ENCODE data around the gene UGT2A1.

Gene UGT2A1

DNA sequence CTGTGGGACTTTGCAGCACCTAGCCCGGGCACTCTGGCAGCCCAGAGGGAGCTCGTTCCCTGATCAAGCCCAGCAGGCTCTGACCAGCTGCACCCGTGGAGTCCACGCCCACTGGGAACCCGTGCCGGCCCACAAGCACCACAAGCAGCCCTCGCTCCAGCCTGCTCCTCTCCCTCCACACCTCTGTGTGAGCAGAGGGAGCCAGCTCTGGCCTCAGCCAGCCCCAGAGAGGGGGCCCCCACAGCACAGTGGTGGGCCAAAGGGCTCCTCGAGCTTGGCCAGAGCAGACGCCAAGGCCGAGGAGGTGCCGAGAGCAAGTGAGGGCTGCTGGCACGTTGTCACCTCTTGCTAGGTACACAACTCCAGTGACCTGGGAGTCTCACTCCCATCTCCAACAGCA lies 5.1 kb upstream of the UGT2A1 start:
- no peak overlapping the region for H3K9ac ChIP-seq (ENCODE audit: insufficient read length)
- H3K36me3 ChIP-seq (ENCODE audit: insufficient read depth, low read length): no peaks in the 10 kb centered on the region
- no peak overlapping the region for H3K27ac ChIP-seq
- no peak for DNase-seq (ENCODE audit: low read depth, low spot score)
- TF ChIP-seq POLR2AphosphoS5 (IDR thresholded peaks at IDR 0.05; ENCODE audit: borderline replicate concordance, low read depth, low read length): no peak
- TF ChIP-seq EZH2 (IDR thresholded peaks at IDR 0.05): no peak
- TF ChIP-seq FOXP2 (optimal IDR thresholded peaks at IDR 0.05; ENCODE audit: control extremely low read depth, extremely low read length, insufficient read depth): no peak
- H3K4me3 ChIP-seq: no peak overlapping the region
- no peaks in the 10 kb centered on the region for H3K9me3 ChIP-seq (ENCODE audit: low read depth, low read length)

DNA sequence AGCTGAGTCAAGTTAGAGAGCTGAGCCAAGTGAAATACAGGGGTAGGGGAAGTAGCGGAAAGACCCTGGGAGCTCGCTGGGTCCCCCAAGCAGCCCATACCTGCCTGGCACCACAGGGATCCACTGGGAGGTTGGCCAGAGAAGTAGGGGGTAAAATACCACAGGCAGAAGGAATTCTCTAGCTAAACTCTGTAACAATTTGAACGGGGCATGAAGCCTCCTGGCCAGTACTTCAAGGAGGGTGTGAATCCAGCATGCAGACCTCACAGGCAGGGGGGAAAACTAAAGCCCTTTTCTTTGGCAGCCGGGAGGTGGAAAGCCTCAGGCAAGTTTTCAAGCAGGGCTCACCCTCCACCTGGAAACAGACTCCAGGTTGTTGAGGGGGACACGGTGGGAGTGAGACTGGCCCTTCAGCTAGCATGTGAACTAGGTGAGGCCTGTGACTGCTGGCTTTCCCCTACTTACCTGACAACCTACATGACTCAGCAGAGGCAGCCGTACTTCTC lies 3.7 kb upstream of the UGT2A1 start:
- H3K4me3 ChIP-seq: no peak overlapping the region

DNA sequence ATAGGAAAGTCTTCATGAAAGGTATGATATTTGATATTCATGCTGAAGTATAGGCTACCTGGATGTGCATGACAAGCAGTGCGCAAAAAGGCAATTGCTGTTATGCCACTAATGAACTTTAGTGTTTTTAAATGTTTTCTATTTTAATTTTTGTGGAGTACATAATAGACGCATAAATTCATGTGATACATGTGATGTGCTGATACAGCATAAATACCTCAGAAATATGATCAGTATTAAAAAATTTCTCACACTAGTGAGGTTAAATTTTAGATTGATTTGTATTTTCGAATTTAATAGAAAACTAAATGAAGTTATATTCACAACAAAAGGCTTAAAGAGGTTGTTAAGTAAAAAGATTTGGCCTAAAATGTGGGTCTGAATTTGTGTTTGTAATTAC lies 2.2 kb downstream of the UGT2A1 start:
- Histone ChIP-seq H3K27ac (no peak overlapping the region), H3K9me3 (ENCODE audit: low read depth, low read length) (no peaks in the 10 kb centered on the region), H3K4me3 (no peak overlapping the region), H3K9ac (ENCODE audit: insufficient read length) (no peak overlapping the region), H3K36me3 (ENCODE audit: insufficient read depth, low read length) (no peaks in the 10 kb centered on the region)
- DNase-seq (ENCODE audit: low read depth, low spot score): no peak
- TF ChIP-seq EZH2 (IDR thresholded peaks at IDR 0.05): no peak
- TF ChIP-seq FOXP2 (optimal IDR thresholded peaks at IDR 0.05; ENCODE audit: control extremely low read depth, extremely low read length, insufficient read depth): no peak
- no peak for TF ChIP-seq POLR2AphosphoS5 (IDR thresholded peaks at IDR 0.05; ENCODE audit: borderline replicate concordance, low read depth, low read length)

More for the DNA sequence above, 3.7 kb upstream of the UGT2A1 start:
- DNase-seq (ENCODE audit: low read depth, low spot score): no peak
- Histone ChIP-seq H3K9ac (ENCODE audit: insufficient read length) (no peak overlapping the region), H3K36me3 (ENCODE audit: insufficient read depth, low read length) (no peaks in the 10 kb centered on the region), H3K27ac (no peak overlapping the region), H3K9me3 (ENCODE audit: low read depth, low read length) (no peaks in the 10 kb centered on the region)
- TF ChIP-seq POLR2AphosphoS5 (IDR thresholded peaks at IDR 0.05; ENCODE audit: borderline replicate concordance, low read depth, low read length) (no peak), FOXP2 (optimal IDR thresholded peaks at IDR 0.05; ENCODE audit: control extremely low read depth, extremely low read length, insufficient read depth) (no peak), EZH2 (IDR thresholded peaks at IDR 0.05) (no peak)

DNA sequence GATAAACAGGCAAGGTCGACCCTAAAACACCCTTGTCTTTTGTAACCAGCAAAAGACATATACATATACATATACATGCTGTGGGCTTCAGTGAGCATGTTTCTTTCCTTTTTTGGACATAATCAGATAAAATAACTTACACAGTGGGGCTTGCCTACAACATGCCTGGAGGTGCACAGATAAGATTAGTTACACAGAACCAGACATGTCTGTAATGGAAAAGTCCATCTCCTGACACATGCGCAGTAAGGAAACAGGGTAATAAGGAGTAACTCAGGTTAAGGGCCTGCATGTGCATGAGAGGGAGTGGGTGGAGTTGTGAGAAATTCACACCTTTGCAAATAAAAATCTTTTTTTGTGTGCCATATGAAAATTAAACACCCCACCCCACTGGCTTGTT lies 3.4 kb downstream of the UGT2A1 start:
- Histone ChIP-seq H3K9ac (ENCODE audit: insufficient read length) (no peak overlapping the region), H3K9me3 (ENCODE audit: low read depth, low read length) (no peaks in the 10 kb centered on the region), H3K4me3 (no peak overlapping the region), H3K36me3 (ENCODE audit: insufficient read depth, low read length) (no peaks in the 10 kb centered on the region), H3K27ac (no peak overlapping the region)
- TF ChIP-seq EZH2 (IDR thresholded peaks at IDR 0.05) (no peak), FOXP2 (optimal IDR thresholded peaks at IDR 0.05; ENCODE audit: control extremely low read depth, extremely low read length, insufficient read depth) (no peak), POLR2AphosphoS5 (IDR thresholded peaks at IDR 0.05; ENCODE audit: borderline replicate concordance, low read depth, low read length) (no peak)
- no peak for DNase-seq (ENCODE audit: low read depth, low spot score)

DNA sequence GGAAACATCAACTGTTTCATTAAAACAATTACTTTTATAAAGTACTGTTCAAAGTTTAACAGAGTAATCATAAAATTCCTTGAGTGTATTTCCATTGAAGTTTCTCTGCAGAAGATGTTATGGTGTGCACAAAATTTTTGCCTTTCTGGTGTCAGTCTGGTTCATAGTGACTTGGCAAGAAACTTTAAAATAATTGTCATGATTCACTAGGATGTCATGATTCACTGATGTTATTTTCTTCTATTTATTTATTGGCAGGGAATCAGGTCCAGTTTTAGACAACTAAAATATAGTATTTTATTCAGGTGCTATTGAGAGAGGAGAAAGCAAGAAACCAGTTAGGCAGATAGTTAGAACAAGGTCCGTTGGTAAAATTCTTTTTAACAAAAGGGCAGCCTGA lies 3.8 kb downstream of the UGT2A1 start:
- no peaks in the 10 kb centered on the region for H3K9me3 ChIP-seq (ENCODE audit: low read depth, low read length)
- H3K4me3 ChIP-seq: no peak overlapping the region
- no peak for DNase-seq (ENCODE audit: low read depth, low spot score)
- H3K27ac ChIP-seq: no peak overlapping the region
- H3K36me3 ChIP-seq (ENCODE audit: insufficient read depth, low read length): no peaks in the 10 kb centered on the region
- no peak for TF ChIP-seq POLR2AphosphoS5 (IDR thresholded peaks at IDR 0.05; ENCODE audit: borderline replicate concordance, low read depth, low read length)
- TF ChIP-seq EZH2 (IDR thresholded peaks at IDR 0.05): no peak
- no peak for TF ChIP-seq FOXP2 (optimal IDR thresholded peaks at IDR 0.05; ENCODE audit: control extremely low read depth, extremely low read length, insufficient read depth)
- no peak overlapping the region for H3K9ac ChIP-seq (ENCODE audit: insufficient read length)

DNA sequence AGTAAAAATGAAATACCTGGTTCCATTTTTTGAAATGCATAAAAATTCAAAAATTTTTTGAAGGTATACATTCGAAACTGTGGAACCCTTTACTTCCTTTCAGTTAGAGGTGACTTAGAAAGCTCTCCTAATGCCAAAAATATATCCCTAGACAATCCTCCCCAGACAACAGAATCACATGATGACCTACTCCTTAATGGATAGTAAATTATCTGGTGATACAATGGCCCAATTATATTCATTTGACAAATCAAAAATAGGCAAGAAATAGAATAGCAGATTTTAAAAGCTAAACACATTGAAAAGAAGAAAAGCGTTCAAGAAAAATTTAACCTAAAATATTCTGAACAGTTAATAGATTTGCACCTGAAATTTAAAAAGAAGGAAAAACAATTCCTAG lies 10.1 kb downstream of the UGT2A1 start:
- no peak overlapping the region for H3K9ac ChIP-seq (ENCODE audit: insufficient read length)
- DNase-seq (ENCODE audit: low read depth, low spot score): no peak
- TF ChIP-seq EZH2 (IDR thresholded peaks at IDR 0.05): no peak
- TF ChIP-seq FOXP2 (optimal IDR thresholded peaks at IDR 0.05; ENCODE audit: control extremely low read depth, extremely low read length, insufficient read depth): no peak
- TF ChIP-seq POLR2AphosphoS5 (IDR thresholded peaks at IDR 0.05; ENCODE audit: borderline replicate concordance, low read depth, low read length): no peak
- H3K36me3 ChIP-seq (ENCODE audit: insufficient read depth, low read length): no peaks in the 10 kb centered on the region
- H3K9me3 ChIP-seq (ENCODE audit: low read depth, low read length): no peaks in the 10 kb centered on the region
- H3K4me3 ChIP-seq: no peak overlapping the region
- no peak overlapping the region for H3K27ac ChIP-seq

DNA sequence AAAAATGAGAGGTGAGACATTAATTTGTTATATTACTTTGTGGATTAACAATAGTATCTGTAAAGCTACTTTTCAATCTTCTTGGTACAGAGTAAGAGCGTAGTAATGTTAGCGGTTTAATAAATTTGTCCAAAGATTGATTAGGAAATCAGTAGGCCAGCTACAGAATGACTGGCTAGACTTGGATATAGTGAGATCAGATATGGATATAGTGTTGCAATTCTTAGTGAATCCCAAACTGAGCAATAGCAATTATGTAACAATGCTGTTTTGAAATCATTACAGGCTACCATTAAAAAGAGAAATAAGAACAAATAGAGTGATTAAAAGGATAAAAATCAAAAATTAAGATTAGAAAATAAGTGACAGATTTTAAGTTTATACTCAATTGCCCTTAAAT lies 12.8 kb downstream of the UGT2A1 start:
- Histone ChIP-seq H3K9me3 (ENCODE audit: low read depth, low read length) (no peaks in the 10 kb centered on the region), H3K4me3 (no peak overlapping the region), H3K27ac (no peak overlapping the region), H3K36me3 (ENCODE audit: insufficient read depth, low read length) (no peaks in the 10 kb centered on the region), H3K9ac (ENCODE audit: insufficient read length) (no peak overlapping the region)
- no peak for DNase-seq (ENCODE audit: low read depth, low spot score)
- TF ChIP-seq EZH2 (IDR thresholded peaks at IDR 0.05): no peak
- no peak for TF ChIP-seq FOXP2 (optimal IDR thresholded peaks at IDR 0.05; ENCODE audit: control extremely low read depth, extremely low read length, insufficient read depth)
- TF ChIP-seq POLR2AphosphoS5 (IDR thresholded peaks at IDR 0.05; ENCODE audit: borderline replicate concordance, low read depth, low read length): no peak

DNA sequence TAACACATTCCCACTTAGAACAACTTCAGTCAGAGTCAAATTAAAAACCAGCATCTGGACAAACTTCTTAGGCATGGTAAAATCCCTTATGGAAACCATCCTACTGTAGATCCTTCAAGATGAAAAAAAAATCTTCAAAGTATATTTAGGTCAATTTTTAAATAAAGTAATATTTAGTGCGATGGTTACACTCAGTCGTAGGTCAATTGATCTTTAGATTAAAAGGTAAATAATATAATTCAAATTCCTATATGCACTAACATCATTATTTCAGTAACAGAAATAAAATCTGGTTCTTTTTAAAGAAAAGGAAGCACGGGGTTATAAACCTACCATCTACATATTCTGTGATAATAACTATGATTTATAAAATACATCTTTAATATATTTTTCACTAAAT lies 13.5 kb downstream of the UGT2A1 start, which contains the start of gene UGT2A2:
Gene UGT2A2 (minus strand): TSS at position 101 of the 400 bp plus-strand sequence. CDS start 2 bp downstream, at position 99.
- no peak for DNase-seq (ENCODE audit: low read depth, low spot score)
- TF ChIP-seq FOXP2 (optimal IDR thresholded peaks at IDR 0.05; ENCODE audit: control extremely low read depth, extremely low read length, insufficient read depth) (no peak), POLR2AphosphoS5 (IDR thresholded peaks at IDR 0.05; ENCODE audit: borderline replicate concordance, low read depth, low read length) (no peak), EZH2 (IDR thresholded peaks at IDR 0.05) (no peak)

More for the DNA sequence above, 13.5 kb downstream of the UGT2A1 start, which contains the start of gene UGT2A2:
- no peak within 1 kb of the TSS for H3K9ac ChIP-seq (ENCODE audit: insufficient read length)
- no peak within 1 kb of the TSS for H3K4me3 ChIP-seq
- H3K9me3 ChIP-seq (ENCODE audit: low read depth, low read length): no peaks in the 10 kb centered on the region
- no peaks in the 10 kb centered on the region for H3K36me3 ChIP-seq (ENCODE audit: insufficient read depth, low read length)
- no peak within 1 kb of the TSS for H3K27ac ChIP-seq

Data from SK-N-MC (cell line).